Mammary epithelial cell (primary cell): Measurements from ENCODE around the gene RCL1.

Experiments
- CTCF ChIP-seq, 2 donors: IDR thresholded peaks in 1 of 2; conservative IDR thresholded peaks in 1 of 2; 2 replicates each; pipeline ENCODE4 v1.5.1; 2011 to 2012; ENCODE audit warnings: inconsistent platforms in 2 of 2, low read length in 2 of 2, mild to moderate bottlenecking in 2 of 2, control low read depth in 1 of 2, low read depth in 1 of 2; ENCODE audit not compliant: insufficient read depth in 1 of 2; ENCODE audit errors: extremely low read depth in 1 of 2
- EZH2 ChIP-seq: IDR thresholded peaks from 2 replicates; pipeline ENCODE4 v1.6.1; 2012; ENCODE audit warnings: low read length, inconsistent platforms, borderline replicate concordance

DNA sequence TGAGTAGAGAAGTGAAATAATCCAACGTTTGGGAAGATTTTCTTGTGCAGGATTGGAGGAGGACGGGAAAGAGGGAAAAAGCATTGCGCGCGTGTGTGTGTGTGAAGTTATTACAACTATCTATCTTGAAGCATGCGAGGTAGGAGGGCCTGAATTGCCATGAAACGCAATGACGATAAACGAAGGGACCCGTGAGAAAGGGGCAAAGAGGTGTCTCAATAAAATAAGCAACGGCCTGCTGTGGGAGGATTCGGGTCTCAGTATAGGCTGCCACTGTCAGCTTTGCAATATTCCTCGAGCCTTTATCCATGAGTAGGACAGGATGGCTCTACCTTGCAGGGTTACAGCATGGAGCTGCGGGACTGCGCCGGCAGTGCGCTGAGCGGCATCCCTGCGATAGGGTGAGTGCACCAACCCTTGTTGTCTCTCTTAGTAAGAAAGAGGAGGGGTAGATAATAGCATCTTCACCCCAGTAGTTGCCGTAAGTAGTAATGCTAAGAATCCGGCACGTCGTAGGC, 631 bp upstream of the RCL1 start:
- no peak for TF ChIP-seq CTCF (conservative IDR thresholded peaks at IDR 0.05 in 1 of 2, IDR thresholded peaks at IDR 0.05 in 1 of 2; ENCODE audit: extremely low read depth in 1 of 2, insufficient read depth in 1 of 2, low read depth in 1 of 2, low read length in 2 of 2)
- no peak for TF ChIP-seq EZH2
